GM19463 (cell line): ENCODE results near the gene PDS5A.
"Not testable (repeated sequence)": the region's sequence is repeated elsewhere in the genome, so short reads cannot be mapped to it uniquely, and the experiment has no call there.

Source experiments
- ATAC-seq: cut with Tn5 transposase; IDR thresholded peaks from one replicate; pipeline ENCODE4 v1.9.1; 2021; ENCODE audit warnings: mild to moderate bottlenecking, moderate library complexity; ENCODE audit not compliant: unreplicated experiment

Gene PDS5A

DNA sequence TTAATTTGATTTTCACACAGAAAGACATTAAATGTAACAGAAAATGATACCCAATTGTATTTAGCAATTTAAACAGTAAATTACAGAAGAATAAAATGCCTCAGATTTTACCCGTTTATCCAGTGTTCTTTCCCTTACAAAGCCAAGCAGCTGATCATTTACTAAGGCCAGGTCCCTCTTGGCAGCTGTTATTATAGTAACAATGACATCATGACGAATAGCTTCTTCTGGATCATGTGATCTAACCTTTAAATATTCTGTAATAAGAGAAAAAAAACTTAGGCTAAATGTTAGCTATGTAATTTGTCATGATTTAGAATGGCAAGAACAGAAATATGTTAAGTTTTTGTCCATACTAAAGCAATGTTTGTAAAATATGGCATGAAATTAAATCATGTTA, 69.4 kb downstream of the PDS5A start:
- no peak for ATAC-seq

DNA sequence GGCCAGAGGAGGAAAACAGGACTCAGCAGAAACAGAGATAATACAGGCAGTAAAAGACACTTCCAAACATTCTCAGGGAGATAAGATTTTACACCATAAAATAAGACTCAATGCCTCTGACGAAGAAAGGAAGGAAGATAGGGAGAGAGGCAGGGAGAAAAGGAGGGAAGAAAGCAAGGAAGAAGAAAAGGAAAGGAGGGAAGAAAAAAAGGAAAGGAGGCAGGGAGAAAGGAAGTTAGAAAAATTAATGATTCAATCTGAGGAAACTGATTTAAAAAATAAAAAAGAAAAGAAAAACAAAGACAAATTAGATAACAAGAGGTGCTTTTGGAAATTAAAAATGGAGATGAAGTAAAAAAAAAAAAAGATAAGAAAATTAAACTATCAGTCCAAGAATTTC, 72.1 kb downstream of the PDS5A start:
- ATAC-seq = no peak

GRCh38 chr4:39905019-39905418, 72.7 kb downstream of the PDS5A start:
- not testable (repeated sequence) for ATAC-seq

DNA sequence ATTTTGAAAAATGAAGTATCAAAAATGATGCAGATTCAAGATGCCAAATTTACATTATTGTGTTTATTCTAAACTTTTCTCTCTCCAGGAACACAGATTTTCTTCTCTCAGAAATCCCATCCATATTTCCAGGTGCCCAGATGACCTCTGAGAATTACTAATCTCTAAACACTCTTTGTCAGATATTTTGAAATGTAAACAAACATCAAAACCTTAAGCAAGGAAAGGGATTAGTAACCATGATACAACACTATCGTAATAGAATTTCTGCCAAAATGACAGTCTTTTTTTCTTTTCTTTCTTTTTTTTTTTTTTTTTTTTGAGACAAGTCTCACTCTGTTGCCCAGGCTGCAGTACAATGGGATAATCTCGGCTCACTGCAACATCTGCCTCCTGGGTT, 76.7 kb downstream of the PDS5A start:
- ATAC-seq = no peak

DNA sequence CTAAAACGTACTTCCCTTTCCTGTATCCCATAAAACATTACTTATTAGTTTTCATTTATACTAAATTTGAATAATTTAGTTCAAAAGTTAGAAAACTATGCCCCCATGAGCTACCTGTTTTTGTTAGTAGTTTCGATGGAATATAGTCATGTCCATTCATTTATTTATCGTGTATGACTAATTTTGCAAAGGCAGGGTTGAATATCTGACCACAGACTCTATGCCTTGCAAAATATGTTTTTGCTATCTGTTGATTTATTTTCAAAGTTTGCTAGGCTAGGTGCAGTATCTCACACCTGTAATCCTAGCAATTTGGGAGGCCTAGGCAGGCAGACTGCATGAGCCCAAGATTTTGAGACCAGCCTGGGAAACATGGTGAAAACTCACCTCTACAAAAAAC, 78.4 kb downstream of the PDS5A start:
- no peak for ATAC-seq

DNA sequence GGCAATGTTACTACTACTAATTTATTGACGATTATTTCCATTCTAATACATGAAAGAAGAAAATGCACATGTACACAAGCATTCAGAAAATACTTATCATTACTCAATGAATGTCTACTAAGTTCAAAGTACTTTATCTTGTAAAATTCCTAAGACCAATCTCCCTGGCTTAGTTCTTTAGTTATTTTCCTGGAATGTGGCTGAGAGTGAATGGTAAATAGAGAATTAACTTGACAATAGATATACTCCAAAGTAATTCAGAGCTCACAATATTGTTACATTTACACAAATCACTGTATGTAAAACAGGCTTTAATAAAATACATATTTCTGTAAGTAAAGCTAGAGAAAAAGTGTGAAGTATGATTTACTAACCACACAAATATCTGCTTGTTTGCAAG, 79.7 kb downstream of the PDS5A start:
- no peak for ATAC-seq

- ATAC-seq = no peak
Measured at GRCh38 chr4:39893693-39894072, 84.0 kb downstream of the PDS5A start.

- no peak for ATAC-seq
Measured at GRCh38 chr4:39892988-39893692, 84.6 kb downstream of the PDS5A start.

- no peak for ATAC-seq
Measured at GRCh38 chr4:39889226-39889625, 88.5 kb downstream of the PDS5A start.

DNA sequence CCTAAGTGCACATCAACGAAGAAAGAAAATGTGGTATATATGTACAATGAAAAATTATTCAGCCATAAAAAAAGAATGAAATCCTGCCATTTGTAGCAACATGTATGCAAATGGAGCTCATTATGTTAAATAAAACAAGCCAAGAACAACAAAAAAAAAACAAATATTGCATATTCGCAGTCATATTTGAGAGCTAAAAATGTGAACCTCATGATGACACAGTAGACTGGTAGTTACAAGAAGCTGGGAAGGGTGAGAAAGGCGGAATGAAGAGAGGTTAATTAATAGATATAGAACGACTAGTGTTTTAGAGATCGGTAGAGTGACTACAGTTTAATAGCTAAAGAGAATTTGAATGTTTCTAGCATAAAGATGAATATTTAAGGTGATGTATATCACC, 89.2 kb downstream of the PDS5A start:
- ATAC-seq = no peak

DNA sequence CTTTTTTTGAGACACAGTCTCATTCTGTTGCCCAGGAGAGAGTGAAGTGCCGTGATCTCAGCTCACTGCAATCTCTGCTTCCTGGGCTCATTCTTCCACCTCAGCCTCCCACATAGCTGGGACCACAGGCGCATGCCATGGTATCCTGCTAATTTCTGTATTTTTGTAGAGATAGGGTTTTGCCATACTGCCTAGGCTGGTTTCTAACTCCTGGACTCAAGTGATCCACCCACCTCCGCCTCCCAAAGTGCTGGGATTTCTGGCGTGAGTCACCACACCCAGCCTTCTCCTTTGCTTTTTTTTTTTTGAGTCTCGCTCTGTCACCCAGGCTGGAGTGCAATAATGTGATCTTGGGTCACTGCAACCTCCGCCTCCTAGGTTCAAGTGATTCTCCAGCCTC, 94.1 kb downstream of the PDS5A start:
- no peak for ATAC-seq

DNA sequence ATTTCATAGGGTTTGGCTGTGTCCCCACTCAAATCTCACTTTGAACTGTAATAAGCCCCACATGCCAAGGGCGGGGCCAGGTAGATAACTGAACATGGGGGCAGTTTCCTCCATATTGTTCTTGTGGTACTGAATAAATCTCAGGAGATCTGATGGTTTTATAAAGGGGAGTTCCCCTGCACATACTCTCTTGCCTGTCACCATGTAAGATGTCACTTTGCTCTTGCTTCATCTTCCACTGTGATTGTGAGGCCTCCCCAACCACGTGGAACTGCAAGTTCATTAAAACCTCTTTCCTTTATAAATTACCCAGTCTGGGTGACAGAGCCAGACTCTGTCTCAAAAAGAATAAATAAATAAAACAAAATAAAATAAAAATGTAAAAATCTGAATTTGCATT, 95.9 kb downstream of the PDS5A start:
- ATAC-seq = no peak

GRCh38 chr4:39877971-39878370, 99.7 kb downstream of the PDS5A start:
- no peak for ATAC-seq

DNA sequence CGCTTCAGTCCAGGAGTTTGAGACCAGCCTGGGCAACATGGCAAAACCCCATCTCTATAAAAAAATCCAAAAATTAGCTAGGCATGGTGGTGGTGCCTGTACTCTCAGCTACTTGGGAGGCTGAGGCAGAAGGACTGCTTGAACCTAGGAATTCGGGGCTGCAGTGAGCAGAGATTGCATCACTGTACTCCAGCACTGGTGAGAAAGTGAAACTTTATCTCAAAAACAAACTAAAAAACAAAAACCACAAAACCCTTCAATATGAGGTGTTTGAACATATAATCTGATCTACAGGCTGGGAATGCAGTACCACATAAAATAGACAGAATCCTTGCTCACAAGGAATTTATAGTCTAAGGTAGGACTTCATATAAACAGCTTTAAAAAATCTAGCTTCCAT, 103.9 kb downstream of the PDS5A start:
- no peak for ATAC-seq

- no peak for ATAC-seq
Measured at GRCh38 chr4:39865280-39865679, 112.4 kb downstream of the PDS5A start.

- ATAC-seq = no peak
Measured at GRCh38 chr4:39864391-39864790, 113.3 kb downstream of the PDS5A start.

DNA sequence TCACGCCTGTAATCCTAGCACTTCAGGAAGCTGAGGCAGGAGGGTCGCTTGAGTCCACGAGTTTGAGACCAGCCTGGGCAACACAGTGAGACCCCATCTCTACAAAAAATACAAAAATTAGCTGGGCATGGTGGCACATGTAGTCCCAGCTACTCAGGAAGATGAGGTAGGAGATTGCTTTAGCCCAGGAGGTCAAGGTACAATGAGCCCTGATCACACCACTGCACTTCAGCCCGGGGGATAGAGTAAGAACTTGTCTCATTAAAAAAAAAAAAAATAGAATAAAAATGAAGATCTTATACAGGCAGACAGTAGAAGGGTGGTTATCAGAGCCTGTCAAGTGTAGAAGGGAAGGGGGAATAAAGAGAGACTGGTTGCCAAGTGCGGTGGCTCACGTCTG, 116.9 kb downstream of the PDS5A start:
- ATAC-seq = no peak

- ATAC-seq = no peak
Measured at GRCh38 chr4:39855909-39856512, 121.7 kb downstream of the PDS5A start.

DNA sequence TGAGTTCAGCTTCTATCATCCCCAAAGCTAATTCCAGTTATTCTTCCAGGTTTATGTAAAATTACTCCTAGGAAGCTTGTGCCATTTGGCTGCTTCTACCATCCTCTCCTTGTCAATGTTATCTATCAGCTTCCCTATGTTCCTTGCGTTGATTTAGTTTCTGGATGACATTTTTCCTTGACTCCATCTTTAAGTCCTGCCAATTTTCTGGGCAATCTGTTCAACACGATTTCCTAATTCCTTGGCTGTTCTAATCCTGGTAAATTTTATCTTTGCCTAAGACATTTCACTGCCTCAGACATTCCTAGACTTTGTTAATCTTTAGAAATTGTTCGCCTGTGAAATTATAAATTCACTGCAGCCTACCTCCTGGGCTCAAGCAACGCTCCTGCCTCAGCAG, 125.1 kb downstream of the PDS5A start:
- no peak for ATAC-seq

DNA sequence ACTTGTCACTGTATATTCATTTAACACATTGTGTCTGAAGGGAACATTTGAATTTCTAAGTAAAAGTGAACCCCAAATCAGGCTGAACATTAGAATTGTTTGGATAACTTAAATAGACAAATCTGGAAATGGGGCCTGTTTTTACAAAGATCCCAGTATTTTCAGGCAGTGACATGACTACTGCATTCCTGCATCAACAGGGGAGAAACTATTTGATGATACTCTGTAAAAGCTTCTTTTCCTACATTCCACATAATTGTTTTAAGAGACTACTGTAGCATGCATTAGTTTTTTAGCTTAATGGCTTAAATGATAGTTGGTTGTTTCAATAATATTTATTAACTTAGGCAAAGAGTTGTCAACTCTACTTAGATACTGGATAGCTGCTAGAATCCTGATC, 127.0 kb downstream of the PDS5A start:
- no peak for ATAC-seq

GRCh38 chr4:39846705-39847104, 131.0 kb downstream of the PDS5A start:
- ATAC-seq = no peak

DNA sequence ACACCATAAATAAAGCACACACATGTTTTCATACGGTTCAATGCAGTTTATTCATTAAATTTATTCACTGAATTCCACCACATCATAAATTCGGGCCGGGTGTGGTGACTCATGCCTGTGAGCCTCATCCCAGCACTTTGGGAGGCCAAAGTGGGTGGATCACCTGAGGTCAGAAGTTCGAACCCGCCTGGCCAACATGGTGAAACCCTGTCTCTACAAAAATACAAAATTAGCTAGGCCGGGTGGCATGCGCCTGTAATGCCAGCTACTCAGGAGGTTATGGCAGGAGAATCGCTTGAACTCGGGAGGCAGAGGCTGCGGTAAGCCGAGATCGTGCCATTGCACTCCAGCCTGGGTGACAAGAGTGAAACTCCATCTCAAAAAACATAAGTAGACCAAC, 131.6 kb downstream of the PDS5A start:
- no peak for ATAC-seq

- ATAC-seq = no peak
Measured at GRCh38 chr4:39841894-39842293, 135.8 kb downstream of the PDS5A start.
